Astrocyte of the spinal cord (primary cell): Measurements from ENCODE around the gene DNAJC28.

Source experiments
- DNase-seq: peaks from one replicate; pipeline ENCODE4 v3.0.0; 2011; ENCODE audit warnings: low read depth, low spot score
- H3K4me3 ChIP-seq: 2 replicates; pipeline ENCODE4 v1.5.1; 2011; ENCODE audit warnings: low read depth, mild to moderate bottlenecking, low read length, moderate library complexity
- in situ Hi-C: cut with HindIII; loops from 2 replicates; pipeline ENCODE4 v1.10.0; 2017; ENCODE audit warnings: low sequenced_read_pairs
- TF ChIP-seq, protein P1 (sequence below): IDR thresholded peaks from 2 replicates; pipeline ENCODE4 v1.5.1; 2012; ENCODE audit warnings: low read depth, mild to moderate bottlenecking, low read length, inconsistent platforms

The DNAJC28 gene

DNA sequence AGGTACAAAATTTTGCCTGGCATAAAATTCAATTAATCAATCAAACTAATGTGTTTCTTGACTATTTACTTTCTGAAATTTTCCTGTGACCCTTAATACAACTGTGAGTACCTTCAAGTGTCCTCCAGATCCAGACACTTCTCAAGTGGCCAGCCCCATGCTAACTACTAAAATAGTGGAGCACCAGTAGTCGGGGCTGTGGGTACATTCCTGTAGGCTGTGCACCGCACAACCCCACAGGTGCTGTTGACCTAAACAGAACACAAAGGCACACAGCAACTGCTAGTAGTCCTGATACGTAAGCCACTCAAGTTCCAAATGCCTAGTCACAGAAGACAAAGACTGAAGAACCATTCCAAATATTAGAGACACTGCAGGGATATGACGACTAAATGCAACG, 48.3 kb downstream of the DNAJC28 start:
- H3K4me3 ChIP-seq: no peak overlapping the region
- in situ Hi-C loops: no loop called here
- no peak for DNase-seq
- TF ChIP-seq, protein P1, sequence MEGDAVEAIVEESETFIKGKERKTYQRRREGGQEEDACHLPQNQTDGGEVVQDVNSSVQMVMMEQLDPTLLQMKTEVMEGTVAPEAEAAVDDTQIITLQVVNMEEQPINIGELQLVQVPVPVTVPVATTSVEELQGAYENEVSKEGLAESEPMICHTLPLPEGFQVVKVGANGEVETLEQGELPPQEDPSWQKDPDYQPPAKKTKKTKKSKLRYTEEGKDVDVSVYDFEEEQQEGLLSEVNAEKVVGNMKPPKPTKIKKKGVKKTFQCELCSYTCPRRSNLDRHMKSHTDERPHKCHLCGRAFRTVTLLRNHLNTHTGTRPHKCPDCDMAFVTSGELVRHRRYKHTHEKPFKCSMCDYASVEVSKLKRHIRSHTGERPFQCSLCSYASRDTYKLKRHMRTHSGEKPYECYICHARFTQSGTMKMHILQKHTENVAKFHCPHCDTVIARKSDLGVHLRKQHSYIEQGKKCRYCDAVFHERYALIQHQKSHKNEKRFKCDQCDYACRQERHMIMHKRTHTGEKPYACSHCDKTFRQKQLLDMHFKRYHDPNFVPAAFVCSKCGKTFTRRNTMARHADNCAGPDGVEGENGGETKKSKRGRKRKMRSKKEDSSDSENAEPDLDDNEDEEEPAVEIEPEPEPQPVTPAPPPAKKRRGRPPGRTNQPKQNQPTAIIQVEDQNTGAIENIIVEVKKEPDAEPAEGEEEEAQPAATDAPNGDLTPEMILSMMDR: no peak

DNA sequence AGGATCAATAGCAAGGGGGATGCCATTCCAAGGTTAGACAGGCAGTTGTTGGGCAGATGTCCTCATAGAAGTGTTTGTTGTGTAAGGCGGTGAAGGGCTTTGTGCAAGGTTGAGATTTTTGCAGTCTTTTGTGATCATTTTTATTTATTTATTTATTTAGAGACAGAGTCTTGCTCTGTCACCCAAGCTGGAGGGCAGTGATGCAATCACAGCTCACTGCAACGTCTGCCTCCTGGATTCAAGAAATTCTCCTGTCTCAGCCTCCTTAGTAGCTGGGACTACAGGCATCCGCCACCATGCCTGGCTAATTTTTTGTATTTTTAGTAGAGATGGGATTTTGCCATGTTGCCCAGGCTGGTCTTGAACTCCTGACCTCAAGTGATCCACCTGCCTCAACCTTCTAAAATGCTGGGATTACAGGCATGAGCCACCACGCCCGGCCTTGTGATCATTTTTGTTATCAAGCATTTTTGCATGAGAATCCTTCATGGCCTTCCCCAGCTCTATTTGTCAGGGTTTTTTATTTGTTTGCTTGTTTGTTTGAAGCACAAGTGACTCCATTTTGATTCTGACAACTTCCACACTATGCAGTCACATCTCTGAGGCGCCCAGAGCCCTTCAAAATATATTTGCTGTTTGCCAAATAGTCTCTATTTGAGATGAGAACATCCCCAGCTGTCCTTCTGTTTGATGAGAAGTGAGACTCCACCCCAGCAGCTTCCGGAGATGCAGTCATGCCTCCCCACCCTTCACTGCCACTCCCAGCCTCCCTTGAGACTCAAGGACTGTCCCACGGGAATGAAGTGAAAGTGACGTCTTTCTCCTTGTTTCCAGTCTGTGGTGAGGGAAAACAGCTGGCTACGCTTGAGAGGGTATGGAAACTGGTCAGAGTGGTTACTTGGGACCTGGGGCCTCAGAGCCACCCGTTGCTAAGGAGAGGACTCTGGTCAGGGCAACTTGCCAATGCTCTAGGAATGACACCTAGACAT, 49.7 kb downstream of the DNAJC28 start:
- in situ Hi-C loops: no loop called here
- peak; percentile 75 for DNase-seq
- TF ChIP-seq, protein P1: no peak

More for the DNA sequence above, 49.7 kb downstream of the DNAJC28 start:
- H3K4me3 ChIP-seq: no peak overlapping the region
